Measurements from ENCODE around the gene NSF. TPM values are rescaled to one million over a fixed set of nuclear protein-coding genes. Genes with fewer than 3 reads are reported as not detected.
"Not testable (repeated sequence)": the region's sequence is repeated elsewhere in the genome, so short reads cannot be mapped to it uniquely, and the experiment has no call there.

The NSF gene
- total RNA-seq, 2 donors from 2014 or later, result 28.8 to 35.8 TPM

DNA sequence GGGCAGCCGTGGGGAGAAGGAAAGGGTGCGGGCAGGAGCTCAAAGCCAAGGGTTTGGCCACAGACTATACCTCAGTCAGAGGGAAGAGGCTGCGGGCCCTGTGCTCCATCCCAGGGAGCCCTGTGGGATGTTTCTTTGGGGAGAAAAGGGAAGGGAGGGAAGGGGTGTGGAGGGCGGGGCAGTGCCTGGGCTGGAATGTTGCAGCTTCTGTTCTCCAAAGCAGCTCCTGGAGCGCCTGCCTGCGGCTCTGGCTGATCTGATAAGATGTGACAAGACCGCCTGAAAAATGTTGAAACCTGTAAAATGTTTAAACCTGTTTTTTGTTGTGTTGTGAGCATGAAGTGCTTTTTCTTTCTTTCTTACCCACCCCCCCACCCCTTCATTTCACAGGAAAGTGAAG is 195.2 kb downstream of the NSF start:
- no peak for DNase-seq
- ATAC-seq, result no peak
- intact Hi-C loops (cut with DNase I), result no loop called here

DNA sequence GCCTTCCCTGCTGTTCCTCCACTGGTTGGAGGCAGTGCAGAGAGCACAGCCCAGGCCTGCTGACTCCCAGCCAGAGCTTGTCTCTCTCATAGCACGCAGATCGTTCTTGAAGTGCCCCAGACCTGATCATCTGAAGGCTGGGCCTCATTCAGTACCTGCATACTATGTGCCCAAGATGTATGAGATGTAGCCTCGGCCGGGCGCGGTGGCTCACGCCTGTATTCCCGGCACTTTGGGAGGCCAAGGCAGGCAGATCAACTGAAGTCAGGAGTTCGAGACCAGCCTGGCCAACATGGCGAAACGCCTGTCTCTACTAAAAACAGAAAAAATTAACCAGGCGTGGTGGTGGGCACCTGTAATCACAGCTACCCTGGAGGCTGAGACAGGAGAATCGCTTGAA is 197.0 kb downstream of the NSF start:
- no peak for ATAC-seq
- intact Hi-C loops (cut with DNase I), result no loop called here
- no peak for DNase-seq

DNA sequence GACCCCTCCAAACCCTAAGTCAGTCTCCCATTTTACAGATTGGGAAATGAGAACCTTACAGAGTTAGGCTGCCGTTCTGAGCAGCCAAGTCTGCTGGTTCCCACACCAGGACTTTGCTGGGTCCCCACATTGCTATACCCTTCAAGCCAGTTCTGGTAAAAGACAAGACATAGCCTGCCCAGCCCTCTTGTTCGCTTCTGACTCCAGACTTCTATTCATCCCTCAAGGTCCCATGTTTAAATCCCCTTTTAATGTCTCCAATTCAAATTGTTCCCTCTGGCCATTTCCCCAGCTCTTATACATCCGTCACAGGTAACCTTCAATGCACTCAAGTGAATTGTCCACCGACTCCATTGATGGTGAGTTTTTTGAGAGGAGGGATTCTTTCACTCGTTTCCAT is 197.8 kb downstream of the NSF start:
- no peak for ATAC-seq
- intact Hi-C loops (cut with DNase I), result no loop called here
- DNase-seq, result no peak

DNA sequence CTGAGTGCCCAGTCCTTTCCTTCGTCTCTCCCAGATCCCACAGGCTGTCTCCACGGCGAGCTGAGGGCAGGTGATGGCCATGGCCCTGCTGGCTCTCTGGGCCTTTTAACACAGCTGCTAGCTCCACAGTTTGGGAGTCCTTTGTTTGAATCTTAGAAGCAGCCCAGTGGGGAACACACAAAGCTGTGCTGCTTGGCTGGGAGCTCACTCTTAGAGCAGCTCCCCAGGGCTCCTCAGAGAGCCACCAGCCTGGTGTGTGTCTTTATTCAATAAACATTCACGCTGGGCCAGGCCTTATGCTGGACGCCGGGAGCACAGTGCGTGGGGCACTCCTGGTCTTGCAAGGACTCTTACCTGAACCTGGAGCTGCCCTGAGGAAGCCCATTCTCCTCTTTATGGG is 198.3 kb downstream of the NSF start:
- intact Hi-C loops (cut with DNase I), result no loop called here
- ATAC-seq, result no peak
- DNase-seq, result no peak

DNA sequence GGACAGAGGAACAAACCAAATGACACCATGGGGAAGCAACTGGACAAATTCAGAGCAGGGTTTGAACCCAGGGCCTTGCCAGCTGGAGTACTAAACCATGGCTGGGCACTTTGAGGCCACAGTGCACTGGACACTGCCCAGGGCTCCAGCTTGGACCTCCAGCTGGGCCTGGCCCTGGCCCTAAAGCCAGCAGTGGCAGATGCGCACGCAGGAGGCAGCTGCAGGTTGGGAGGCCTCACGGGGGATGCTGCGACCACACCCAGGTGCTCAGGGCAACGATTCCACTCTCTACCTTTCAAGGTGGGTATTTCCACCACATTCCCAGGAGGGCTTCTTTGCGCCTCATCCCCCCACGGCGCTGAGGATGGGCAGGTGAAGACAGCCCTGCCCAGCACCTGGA is 199.1 kb downstream of the NSF start:
- DNase-seq (no peak), ATAC-seq (no peak)
- intact Hi-C loops (cut with DNase I), result no loop called here

DNA sequence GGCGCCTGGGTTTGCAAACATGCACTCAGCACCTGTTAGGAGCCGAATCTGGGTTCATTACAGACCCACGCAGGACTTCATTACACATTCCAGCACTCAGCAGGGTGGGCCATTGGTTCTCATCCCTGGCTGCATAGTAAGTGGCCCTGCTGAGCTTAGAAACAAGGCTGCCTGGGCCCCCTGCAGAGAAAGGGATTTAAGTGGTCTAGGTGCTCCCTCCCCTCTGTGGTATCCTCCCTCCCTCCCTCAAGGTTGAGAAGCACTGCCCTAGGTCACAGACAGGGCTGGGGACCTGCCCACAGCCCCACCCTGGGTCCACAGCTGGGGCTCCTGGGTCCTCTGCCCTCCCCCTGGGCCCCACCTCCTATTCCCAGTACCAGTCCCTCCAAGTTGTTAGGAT is 199.7 kb downstream of the NSF start:
- no peak for DNase-seq
- ATAC-seq, result no peak
- intact Hi-C loops (cut with DNase I), result no loop called here

DNA sequence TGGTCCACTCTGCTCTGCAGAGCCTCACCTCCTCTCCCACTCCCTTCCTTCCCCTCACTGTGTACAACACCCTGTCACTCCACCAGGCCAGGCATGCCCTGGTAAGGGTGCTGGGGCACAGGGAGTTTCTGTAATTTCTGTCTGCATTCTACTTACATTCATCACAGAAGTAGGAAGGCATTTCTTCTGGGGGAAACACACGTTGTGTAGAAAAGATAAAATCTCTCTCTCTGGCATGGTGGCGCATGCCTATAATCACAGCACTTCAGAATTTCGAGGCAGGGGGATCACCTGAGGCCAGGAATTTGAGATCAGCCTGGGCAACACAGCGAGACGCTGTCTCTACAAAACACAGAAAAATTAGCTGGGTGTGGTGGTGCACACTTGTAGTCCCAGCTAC is 201.1 kb downstream of the NSF start:
- ATAC-seq, result no peak
- no peak for DNase-seq
- intact Hi-C loops (cut with DNase I), result no loop called here

DNA sequence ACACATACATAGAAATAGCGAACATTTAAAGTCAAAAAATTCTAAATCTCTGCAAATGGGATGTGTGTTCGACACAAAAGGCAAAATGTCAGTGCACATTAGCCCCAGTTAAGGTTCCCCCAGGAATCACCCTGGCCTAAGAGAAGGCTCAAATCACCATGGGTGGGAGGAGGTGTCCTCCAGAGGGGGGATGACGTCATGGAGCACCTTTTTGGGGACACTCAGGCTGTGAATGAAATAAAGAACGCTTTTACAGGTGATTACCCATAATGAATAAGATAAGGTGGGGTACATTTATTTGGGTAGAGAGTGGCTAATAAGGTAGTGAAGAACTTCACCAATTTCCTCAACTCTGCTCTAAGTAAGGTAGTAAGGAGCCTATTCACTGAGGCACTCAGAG is 201.6 kb downstream of the NSF start:
- DNase-seq (no peak), ATAC-seq (no peak)
- intact Hi-C loops (cut with DNase I), result no loop called here

DNA sequence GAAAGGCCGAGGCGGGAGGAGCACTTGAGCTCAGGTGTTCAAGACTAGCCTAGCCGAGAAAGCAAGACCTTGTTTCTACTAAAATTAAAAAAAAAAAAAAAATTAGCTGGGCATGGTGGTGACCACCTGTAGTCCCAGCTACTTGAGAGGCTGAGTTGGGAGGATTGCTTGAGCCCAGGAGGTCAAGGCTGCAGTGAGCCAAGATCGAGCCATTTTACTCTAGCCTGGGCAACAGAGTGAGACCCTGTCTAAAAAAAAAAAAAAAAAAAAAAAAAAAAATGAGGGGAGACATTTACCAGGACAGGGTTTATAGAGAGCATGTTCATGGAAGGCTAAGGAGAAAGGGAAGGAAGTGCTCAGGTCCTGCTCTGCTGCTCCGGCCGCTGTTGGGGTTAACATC is 202.6 kb downstream of the NSF start:
- intact Hi-C loops (cut with DNase I); DNase-seq; ATAC-seq: not testable (repeated sequence)

DNA sequence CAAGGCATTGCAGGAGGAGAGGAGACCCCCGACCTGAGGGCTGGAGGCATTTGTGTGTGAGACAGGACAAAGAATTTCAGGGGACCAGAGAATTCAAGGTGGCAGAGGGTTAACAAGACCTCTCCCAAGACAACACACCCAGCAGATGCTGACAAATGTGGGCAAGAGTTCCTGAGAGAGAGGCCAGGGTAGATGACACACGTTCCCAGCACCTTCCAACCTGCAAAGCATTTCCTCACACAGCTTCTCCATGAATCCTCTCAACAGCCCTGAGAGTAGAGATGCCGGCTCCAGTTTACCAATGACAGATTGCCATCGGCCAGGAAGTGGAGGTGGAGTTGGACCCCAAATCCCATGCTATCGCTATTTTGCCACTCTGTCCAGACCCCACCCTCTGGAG is 203.1 kb downstream of the NSF start:
- intact Hi-C loops (cut with DNase I), result no loop called here
- DNase-seq, result no peak
- no peak for ATAC-seq

DNA sequence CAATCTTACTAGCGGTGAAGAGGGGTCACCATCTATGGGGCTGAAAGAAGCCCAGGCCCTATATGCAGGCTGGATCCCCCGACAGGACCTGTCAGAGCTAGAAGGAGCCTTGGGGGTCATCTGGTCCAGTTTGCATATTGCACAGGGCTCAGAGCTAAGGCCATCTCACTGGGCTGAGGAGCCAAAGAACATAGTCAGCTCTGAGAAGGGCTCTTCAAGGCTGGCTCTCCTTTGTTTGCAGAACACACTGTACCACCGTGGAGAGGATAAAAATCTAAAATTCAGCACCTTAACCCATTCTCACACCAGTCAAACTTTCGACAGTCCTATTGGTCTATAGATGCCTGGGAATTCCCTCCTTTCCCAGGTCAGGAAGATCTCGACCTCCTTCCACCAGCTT is 203.8 kb downstream of the NSF start:
- DNase-seq (no peak), ATAC-seq (no peak)
- intact Hi-C loops (cut with DNase I), result no loop called here

DNA sequence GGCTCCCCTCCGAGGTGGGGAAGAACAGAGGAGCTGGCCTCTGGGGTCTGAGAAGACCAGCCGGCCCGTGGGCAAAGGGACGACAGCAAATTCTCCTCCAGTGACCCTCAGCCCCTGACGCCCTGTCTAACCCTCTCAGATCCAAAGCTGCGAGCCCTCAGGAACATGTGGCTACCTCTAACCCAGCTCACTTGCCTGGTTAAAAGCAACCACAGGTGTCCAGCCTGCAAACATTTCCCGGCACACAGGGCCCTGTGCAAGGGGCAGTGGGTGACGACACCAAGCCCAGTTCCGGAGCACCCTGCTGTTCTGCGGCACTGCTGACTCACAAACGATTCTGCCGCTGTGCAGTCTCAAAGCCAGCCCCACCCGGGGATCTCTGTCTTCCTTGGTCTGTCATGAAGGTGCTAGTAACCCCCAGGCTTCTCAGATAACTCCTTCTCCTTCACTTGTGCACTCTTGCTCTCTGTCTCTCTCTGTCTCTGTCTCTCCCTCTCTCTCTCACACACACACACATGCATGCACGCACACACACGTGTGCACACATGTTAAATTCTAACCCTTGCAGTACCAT is 205.0 kb downstream of the NSF start:
- DNase-seq, result no peak
- intact Hi-C loops (cut with DNase I), result no loop called here
- no peak for ATAC-seq

DNA sequence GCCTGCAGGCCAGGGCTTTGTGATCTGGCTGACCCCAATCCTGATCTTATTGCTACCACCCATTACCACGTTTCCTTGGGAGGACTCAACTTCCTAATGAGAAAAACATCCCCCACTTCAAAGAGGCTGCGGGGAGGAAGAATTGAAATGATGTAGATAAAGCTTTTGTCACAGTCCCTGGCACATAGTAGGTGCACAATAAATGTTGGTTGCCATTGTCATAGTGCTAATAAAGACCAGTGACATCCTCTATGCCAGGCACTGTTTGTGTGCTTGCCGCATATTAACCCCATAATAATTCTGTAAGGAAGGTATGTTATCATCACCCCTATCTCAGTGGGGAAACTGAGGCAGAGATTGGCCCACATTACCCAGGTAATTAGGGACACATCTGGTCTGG is 205.6 kb downstream of the NSF start:
- intact Hi-C loops (cut with DNase I), result no loop called here
- ATAC-seq (no peak), DNase-seq (no peak)

DNA sequence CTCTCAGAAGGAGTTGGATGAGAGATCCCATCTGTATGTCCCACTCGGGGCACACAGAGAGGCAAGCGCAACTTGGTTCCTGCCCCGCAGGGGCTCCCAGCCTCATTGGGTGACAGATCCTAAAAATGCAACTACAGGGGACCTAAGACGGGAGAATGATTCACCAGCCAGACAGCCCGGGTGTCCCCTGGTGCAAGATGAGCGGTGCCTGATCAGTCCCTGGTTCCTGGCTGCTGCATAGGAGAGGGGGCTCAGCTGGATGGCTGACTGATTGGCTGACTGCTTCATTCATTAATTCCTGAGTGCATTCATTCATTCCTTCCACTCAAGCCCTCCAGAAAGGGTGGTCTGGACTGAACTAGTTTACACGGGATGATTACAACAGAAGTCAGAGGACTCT is 206.1 kb downstream of the NSF start:
- intact Hi-C loops (cut with DNase I), result no loop called here
- DNase-seq (no peak), ATAC-seq (no peak)

DNA sequence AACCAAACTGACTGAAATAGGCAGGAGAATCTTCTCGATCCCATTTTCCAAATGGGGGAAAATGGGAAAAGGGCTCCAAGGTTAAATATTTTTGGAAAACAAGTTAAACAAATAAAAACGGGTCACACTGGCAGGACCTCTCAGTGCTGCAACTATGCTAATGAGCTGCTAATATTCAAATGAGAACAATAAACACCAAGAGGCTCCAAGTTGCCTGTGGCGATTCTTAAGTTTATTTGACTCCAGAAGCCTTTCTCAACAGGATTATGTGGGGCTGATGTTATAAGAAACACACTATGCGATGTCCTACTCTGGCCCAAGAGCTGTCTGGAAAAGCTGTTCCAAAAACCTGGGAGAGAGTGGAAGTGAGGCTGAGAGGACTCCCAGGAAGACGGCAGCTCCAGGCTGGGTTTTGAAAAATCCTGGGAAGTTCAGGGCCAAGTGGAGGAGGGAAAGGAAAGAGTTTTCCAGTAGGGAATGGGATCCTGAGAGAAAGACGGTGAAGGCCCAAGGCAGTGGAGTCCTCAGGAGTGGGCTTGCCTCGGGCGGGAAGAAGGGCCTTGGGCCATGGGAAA is 206.6 kb downstream of the NSF start:
- DNase-seq (no peak), ATAC-seq (no peak)
- intact Hi-C loops (cut with DNase I), result no loop called here

DNA sequence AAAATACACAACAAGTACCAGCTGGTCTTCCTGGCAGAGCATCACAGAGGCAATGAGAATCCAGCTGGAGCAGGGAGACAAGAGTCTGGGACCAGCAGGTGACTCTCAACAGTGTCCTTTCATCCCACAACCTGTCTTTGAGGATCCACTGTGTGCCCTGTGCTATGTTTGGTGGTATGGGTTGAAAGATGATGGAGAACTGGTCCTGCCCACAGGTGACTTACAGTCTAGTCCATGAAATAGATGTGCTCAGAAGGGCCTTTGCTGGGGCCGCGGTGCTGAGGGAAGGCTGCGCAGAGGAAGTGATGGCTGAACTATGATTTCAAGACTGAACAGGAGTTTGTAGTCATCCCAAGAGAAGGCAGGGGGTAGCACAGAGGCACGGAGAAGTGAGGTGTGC is 210.1 kb downstream of the NSF start:
- intact Hi-C loops (cut with DNase I), result no loop called here
- ATAC-seq, result no peak
- no peak for DNase-seq

DNA sequence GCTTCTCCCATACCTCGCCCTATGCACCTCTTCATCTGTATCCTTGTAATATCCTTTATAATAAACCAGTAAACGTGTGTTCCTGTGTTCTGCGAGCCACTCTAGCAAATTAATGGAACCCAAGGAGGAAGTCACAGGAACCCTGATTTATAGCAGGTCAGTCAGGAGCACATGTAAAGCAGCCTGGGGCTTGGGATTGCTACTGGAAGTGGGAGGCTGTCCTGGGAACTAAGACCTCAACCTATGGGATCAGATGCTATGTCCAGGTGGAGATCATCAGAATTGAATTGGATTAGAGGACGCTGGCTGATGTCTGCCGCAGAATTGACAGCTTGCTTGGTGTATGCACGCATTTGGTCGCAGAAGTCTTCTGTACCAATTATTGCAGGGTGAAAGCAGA is 212.3 kb downstream of the NSF start:
- no peak for ATAC-seq
- intact Hi-C loops (cut with DNase I), result no loop called here
- no peak for DNase-seq

DNA sequence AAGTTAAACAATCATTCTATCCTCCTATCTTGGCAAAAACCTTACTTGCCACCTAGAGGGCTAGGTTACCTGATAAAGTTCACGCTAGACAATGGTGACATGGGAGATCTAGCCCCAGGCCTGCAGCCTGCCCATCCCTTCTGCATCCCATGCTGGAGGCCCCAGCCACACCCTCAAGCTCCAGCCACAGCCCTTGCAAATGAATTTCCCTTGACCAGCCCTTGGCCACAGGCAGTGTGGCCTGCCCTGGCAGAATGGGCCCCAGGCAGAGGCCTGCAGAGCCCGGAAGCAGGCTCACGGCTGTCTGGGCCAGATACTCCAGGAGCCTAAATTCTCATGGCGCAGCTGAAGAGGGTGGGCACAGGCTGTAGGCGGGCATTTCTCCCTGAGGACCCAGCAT is 213.1 kb downstream of the NSF start:
- intact Hi-C loops (cut with DNase I), result no loop called here
- DNase-seq (no peak), ATAC-seq (no peak)

DNA sequence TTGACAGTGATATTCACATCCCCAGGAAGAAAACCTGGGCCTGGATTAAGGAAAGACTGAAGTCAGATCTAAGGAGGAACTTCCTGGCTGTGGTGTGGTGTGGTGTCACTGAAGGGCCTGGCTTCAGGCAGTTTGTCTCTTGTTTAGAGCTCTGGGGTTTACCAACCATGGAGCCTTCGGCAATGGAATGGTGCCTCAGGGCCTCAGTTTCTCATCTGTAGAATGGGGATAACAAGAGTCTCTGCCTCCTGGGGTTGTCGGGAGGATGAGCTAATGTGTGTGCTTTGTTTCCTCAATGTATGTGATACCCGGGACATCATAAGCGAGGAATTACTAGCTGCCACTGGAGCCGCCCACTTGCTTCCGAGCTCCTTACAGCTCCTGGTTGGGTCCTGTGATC is 215.3 kb downstream of the NSF start:
- intact Hi-C loops (cut with DNase I), result no loop called here
- ATAC-seq (no peak), DNase-seq (no peak)

Measured in left cardiac atrium (tissue), 4 donors.